Measurements from ENCODE around the gene LHCGR. TPM values are rescaled to one million over a fixed set of nuclear protein-coding genes. Genes with fewer than 3 reads are reported as not detected.

The LHCGR gene
- not detected in 5 replicates for total RNA-seq (2022; extraction: Qiagen RNA extraction; ENCODE audit: low read depth)

GRCh38 chr2:48755473-48755872 lies at the start of gene LHCGR:
LHCGR (minus strand) TSS chr2:48755724; CDS start chr2:48755671, 53 bp downstream.

Other genes starting within 250 kb of the LHCGR start
- gene STON1, start 225.6 kb downstream of the LHCGR start, total RNA-seq (2022; extraction: Qiagen RNA extraction; ENCODE audit: low read depth) = 0.31 to 0.56 TPM (median 0.38 TPM) in 5 replicates
- gene GTF2A1L, start 137.9 kb downstream of the LHCGR start, total RNA-seq (2022; extraction: Qiagen RNA extraction; ENCODE audit: low read depth) = not detected in 5 replicates